Heart right ventricle (tissue), 16 donors: Measurements from ENCODE around the gene DENND1A. TPM values are rescaled to one million over a fixed set of nuclear protein-coding genes. Genes with fewer than 3 reads are reported as not detected.

Experiments
- ATAC-seq, 8 donors: fragments of 200-7000 bp; cut with Tn5 transposase; one replicate each; pipeline ENCODE4 v1.9.1; 2020; ENCODE audit warnings: mild to moderate bottlenecking in 8 of 8, moderate library complexity in 8 of 8, moderate number of reproducible peaks in 1 of 8
- DNase-seq, 2 donors: peaks; one replicate each; pipeline ENCODE4 v3.0.0-alpha.2; 2020
- H3K27ac ChIP-seq, 10 donors: fragments of 200-600 bp; sonication (generic) in 2 of 10; one replicate each; pipeline versions ENCODE4 v1.5.0 to v1.8.0; 2020 to 2022; ENCODE audit warnings: mild to moderate bottlenecking in 3 of 10
- H3K27me3 ChIP-seq, 7 donors: fragments of 200-600 bp; one replicate each; pipeline ENCODE4 v1.8.0; 2021 to 2022; ENCODE audit warnings: mild to moderate bottlenecking in 2 of 7
- H3K36me3 ChIP-seq, 9 donors: fragments of 200-600 bp; sonication (generic) in 1 of 9; one replicate each; pipeline versions ENCODE4 v1.5.0 to v1.8.0; 2020 to 2022; ENCODE audit warnings: mild to moderate bottlenecking in 2 of 9
- H3K4me1 ChIP-seq, 9 donors: fragments of 200-600 bp; sonication (generic) in 1 of 9; one replicate each; pipeline versions ENCODE4 v1.5.0 to v1.8.0; 2020 to 2022; ENCODE audit warnings: mild to moderate bottlenecking in 4 of 9
- H3K4me3 ChIP-seq, 10 donors: fragments of 200-600 bp; sonication (generic) in 2 of 10; one replicate each; pipeline versions ENCODE4 v1.5.0 to v1.8.0; 2020 to 2022; ENCODE audit warnings: mild to moderate bottlenecking in 7 of 10, moderate library complexity in 2 of 10
- H3K9me3 ChIP-seq, 11 donors: fragments of 200-600 bp in 10 of 11; sonication (generic) in 2 of 11; one replicate each; pipeline versions ENCODE4 v1.5.0 to v1.8.0; 2013 to 2022; ENCODE audit warnings: mild to moderate bottlenecking in 2 of 11, control low read depth in 1 of 11, moderate library complexity in 1 of 11
- WGBS, 2 donors: extraction: QIAGEN DNeasy Blood & Tissue Kit; methylation state at CpG; one replicate each; pipeline ENCODE4 v1.1.7; 2013; ENCODE audit warnings: inconsistent platforms in 1 of 2; 5-methylcytosine and 5-hydroxymethylcytosine counted together
- intact Hi-C, 10 donors: fragments of 100-400 bp; cut with DNase I; formaldehyde crosslinking; loops; one replicate each; pipeline versions ENCODE4 v1.11.1 to v1.14.2; 2022
- polyA plus RNA-seq, 2 donors: library from polyadenylated mRNA; stranded (reverse); fragments of 200-250 nt; gene quantifications; one replicate each; pipeline ENCODE4 v1.2.3, GENCODE V29; 2013
- total RNA-seq, 10 donors: library from RNA; stranded (reverse); fragmentation: NEBNext Ultra II Directional in 3 of 10; extraction: Animal tissue kit (Norgen Biotek cat#: 25700) in 3 of 10; gene quantifications; one replicate each; pipeline versions ENCODE4 v1.2.1 to v1.2.4, GENCODE V29; 2021 to 2023
- TF ChIP-seq, protein P1 (sequence below), 9 donors: fragments of 200-600 bp; sonication (generic) in 2 of 9; IDR thresholded peaks; one replicate each; pipeline versions ENCODE4 v1.5.0 to v1.8.0; 2021 to 2022; ENCODE audit warnings: antibody characterized with exemption in 9 of 9, mild to moderate bottlenecking in 5 of 9, moderate library complexity in 1 of 9
- donor health status: Arrhythmogenic right ventricular cardiomyopathy.
- donor health status: ischemic (EF 13 %, LVEDD 7.1; RV severe dilation, severe dysfunction).
- donor health status: healthy with polysubstance abuse.
- donor health status: DM: no; HTN: yes; CAD: no.
- donor health status: DM: no; HTN: no; CAD: no.
- donor health status: ischemic (EF 25% LVEDD 6.9; RV normal size, moderate dysfunction).
- donor health status: ischemic (EF 25% LVEDD 5.7; RV mildly dilated, moderate dysfunction).
- donor health status: healthy.
- donor health status: DM: yes; HTN: yes; CAD: no.
- donor health status: Ischemic cardiomyopathy.
- donor health status: ischemic (EF 35%, LVEDD 5.7; RV mildly dilated, moderate dysfunction).
- donor health status: nonischemic (EF 11% LVEDD 7.7; RV severe dilation, severe dysfunction).
- donor health status: DM: yes; HTN: yes; CAD: no.
- donor health status: PGD.
- donor health status: ischemic (EF 29% LVEDD 5.4; RV normal size, mild dysfunction).
- donor health status: nonischemic (EF 23%, LVEDD 6.1; RV moderate dilation, normal function).

The DENND1A gene
- total and polyA plus RNA-seq, 12 donors, result 7.3 to 19.6 (median 12.2) TPM

DNA sequence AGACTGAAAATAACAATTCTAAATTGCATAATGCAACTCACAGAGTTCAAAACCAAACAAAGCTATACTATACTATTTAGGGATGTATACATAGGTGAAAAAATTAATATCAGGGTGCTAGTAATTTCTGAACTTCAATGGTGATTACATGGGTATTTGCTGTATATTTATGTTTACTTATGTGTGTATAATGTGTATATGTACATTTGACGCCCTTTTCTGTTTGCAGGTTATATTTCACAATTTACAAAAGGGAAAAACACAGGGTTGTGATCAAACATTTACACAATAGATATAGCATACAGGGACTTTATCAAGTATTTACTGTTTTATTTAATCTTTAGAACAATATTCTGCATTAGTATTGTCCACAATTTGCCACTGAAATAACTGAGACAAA, 184.0 kb downstream of the DENND1A start:
- Histone ChIP-seq H3K27me3 (no peaks in the 10 kb centered on the region), H3K27ac (no peak overlapping the region), H3K9me3 (no peaks in the 10 kb centered on the region), H3K4me1 (peaks cover 0 to 35% (median 24%) of the 10 kb centered on the region in 9 donors), H3K36me3 (no peaks in the 10 kb centered on the region), H3K4me3 (no peak overlapping the region)
- ATAC-seq, result no peak
- intact Hi-C loops, result loop anchor here in 3 of 10 donors (10.0 kb wide), 2 partner anchors 59 to 179 kb away; no protein-coding TSS in a partner anchor
- WGBS, 2 donors, result 98 to 100% methylated on average over 1 of the region's 1 CpG
- no peak for DNase-seq
- TF ChIP-seq, protein P1, sequence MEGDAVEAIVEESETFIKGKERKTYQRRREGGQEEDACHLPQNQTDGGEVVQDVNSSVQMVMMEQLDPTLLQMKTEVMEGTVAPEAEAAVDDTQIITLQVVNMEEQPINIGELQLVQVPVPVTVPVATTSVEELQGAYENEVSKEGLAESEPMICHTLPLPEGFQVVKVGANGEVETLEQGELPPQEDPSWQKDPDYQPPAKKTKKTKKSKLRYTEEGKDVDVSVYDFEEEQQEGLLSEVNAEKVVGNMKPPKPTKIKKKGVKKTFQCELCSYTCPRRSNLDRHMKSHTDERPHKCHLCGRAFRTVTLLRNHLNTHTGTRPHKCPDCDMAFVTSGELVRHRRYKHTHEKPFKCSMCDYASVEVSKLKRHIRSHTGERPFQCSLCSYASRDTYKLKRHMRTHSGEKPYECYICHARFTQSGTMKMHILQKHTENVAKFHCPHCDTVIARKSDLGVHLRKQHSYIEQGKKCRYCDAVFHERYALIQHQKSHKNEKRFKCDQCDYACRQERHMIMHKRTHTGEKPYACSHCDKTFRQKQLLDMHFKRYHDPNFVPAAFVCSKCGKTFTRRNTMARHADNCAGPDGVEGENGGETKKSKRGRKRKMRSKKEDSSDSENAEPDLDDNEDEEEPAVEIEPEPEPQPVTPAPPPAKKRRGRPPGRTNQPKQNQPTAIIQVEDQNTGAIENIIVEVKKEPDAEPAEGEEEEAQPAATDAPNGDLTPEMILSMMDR (IDR thresholded peaks at IDR 0.05), result no peak

DNA sequence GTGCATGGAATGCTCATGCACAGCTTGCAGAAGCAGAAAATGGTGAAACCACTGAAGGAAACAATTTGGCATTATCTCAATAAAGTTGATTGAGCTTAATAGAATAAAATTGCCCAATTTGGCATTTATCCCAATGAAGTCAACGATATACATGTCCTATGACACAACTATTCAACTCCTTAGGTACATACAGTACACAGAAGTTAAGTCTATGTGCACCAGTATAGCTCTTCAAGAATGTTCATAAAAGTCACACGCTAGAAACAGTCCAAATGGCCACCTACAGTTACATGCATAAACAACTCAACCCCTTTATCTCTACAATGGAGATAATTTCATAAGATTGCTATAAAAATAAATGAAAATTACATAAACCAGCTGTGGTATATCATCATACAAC, 184.5 kb downstream of the DENND1A start:
- Histone ChIP-seq H3K36me3 (no peaks in the 10 kb centered on the region), H3K9me3 (no peaks in the 10 kb centered on the region), H3K4me1 (peaks cover 0 to 36% (median 26%) of the 10 kb centered on the region in 9 donors), H3K27ac (no peak overlapping the region), H3K27me3 (no peaks in the 10 kb centered on the region), H3K4me3 (no peak overlapping the region)
- DNase-seq, result no peak
- WGBS, 2 donors, result 68 to 90% methylated on average over 2 of the region's 2 CpGs
- ATAC-seq, result no peak
- intact Hi-C loops, result loop anchor here in 3 of 10 donors (10.0 kb wide), 2 partner anchors 59 to 179 kb away; no protein-coding TSS in a partner anchor
- TF ChIP-seq, protein P1 (IDR thresholded peaks at IDR 0.05), result no peak

DNA sequence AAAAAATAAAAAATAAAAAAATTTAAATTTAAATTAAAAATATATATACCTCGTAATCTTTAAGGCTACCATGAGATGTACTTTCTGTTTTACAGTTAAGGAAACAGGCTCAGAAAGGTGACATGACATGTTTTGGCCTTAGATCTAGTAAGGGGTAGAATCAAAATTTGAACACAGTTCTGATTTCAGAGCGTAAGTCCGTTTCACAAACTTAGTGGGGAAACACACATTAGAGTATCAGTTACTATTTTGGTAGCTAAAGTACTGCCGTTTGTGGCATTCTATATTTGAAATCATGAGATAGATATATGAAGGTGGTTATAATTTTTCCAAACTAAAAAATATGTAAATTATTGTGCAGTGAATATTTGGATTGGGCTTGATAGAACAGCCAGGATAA, 186.2 kb downstream of the DENND1A start:
- Histone ChIP-seq H3K4me3 (no peak overlapping the region), H3K9me3 (no peaks in the 10 kb centered on the region), H3K27me3 (no peaks in the 10 kb centered on the region), H3K36me3 (no peaks in the 10 kb centered on the region), H3K27ac (no peak overlapping the region), H3K4me1 (peaks cover 0 to 31% (median 24%) of the 10 kb centered on the region in 9 donors)
- intact Hi-C loops, result loop anchor here in 3 of 10 donors (10.0 kb wide), 2 partner anchors 61 to 181 kb away; no protein-coding TSS in a partner anchor
- ATAC-seq (no peak), DNase-seq (no peak)
- TF ChIP-seq, protein P1 (IDR thresholded peaks at IDR 0.05), result no peak
- WGBS, 2 donors, result 90 to 93% methylated on average over 4 of the region's 4 CpGs

DNA sequence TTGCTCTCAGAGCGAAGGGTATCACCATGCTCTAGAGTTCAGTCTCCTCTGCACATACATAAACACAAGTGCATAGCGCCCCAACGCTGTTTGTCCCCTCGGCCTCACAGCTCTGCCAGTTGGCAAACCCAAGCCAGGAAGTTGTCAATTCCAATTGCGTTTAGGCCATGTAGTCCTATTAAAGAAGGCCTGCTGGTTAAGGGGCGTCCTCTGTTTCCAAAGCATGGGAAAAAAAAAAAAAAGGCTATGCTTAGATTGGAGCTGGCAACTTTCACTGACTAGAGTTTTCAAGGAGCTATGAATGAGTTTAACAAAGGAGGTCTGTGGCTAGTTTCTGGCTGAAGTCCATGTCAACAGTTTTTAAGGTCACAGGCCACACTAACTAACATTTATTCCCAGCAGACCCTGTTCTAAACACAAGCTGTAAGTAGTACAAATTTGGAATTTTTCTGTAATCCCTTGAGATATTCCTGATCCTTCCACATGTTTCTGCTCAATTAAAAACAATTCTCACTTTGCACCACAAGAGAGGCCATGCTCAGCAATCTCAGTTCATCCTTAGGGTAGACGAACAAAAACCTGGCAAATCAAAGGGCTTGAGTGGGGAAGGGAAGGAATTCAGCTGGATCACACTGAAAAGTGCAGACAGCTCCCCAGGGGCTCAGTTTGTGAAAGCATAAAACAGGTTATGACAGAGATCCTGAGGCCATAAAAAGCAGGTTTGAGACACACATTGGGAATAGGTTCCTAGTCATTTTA, 187.7 kb downstream of the DENND1A start:
- intact Hi-C loops, result loop anchor here in 3 of 10 donors (10.0 kb wide), 2 partner anchors 63 to 183 kb away; no protein-coding TSS in a partner anchor
- Histone ChIP-seq H3K4me1 (peaks cover 0 to 35% (median 24%) of the 10 kb centered on the region in 9 donors), H3K9me3 (no peaks in the 10 kb centered on the region), H3K27ac (peak overlapping the region in 7 of 10 donors; percentile 2 to 59 (median 34)), H3K4me3 (peak overlapping the region in 1 of 10 donors; percentile 6), H3K36me3 (no peaks in the 10 kb centered on the region), H3K27me3 (no peaks in the 10 kb centered on the region)
- WGBS, 2 donors, result 22 to 28% methylated on average over 7 of the region's 7 CpGs
- peak; percentile 41 to 56 for DNase-seq
- TF ChIP-seq, protein P1 (IDR thresholded peaks at IDR 0.05), result no peak
- ATAC-seq, result peak; percentile 74 to 90 (median 83)
